PC-3 (cell line): ENCODE data around the gene CLDND1. TPM values are rescaled to one million over a fixed set of nuclear protein-coding genes. Genes with fewer than 3 reads are reported as not detected.

Experiments
- ATAC-seq: fragments of 200-7000 bp; cut with Tn5 transposase; 2 replicates; pipeline ENCODE4 v1.9.1; 2020; ENCODE audit warnings: mild to moderate bottlenecking, moderate library complexity
- BruUV-seq: library from RNA; stranded (reverse); fragments of 400-500 nt; replicated peaks from 2 replicates; lab custom pipeline; 2021; lab: Mats Ljungman, UMichigan
- CTCF ChIA-PET: fragments of 300-600 bp; sonication (Branson Sonifier 250); formaldehyde crosslinking; loops from one replicate; lab custom pipeline; 2022; ENCODE audit warnings: antibody characterized with exemption; lab: Charles Lee
- POLR2A ChIA-PET: fragments of 300-600 bp; sonication (Branson Sonifier 250); formaldehyde crosslinking; loops from one replicate; lab custom pipeline; 2022; ENCODE audit warnings: antibody characterized with exemption; ENCODE audit not compliant: unreplicated experiment; lab: Charles Lee
- DNase-seq: peaks from one replicate; pipeline ENCODE4 v3.0.0-alpha.2; 2015
- H2AFZ ChIP-seq: fragments of 300-600 bp; sonication (generic); 2 replicates; pipeline ENCODE4 v1.6.0; 2016; ENCODE audit warnings: antibody characterized with exemption, low read length
- H3F3A ChIP-seq: fragments of 300-600 bp; sonication (generic); one replicate; pipeline ENCODE4 v1.6.0; 2017; ENCODE audit warnings: antibody characterized with exemption, low read length, control low read depth, mild to moderate bottlenecking; ENCODE audit not compliant: unreplicated experiment
- H3K27ac ChIP-seq: fragments of 300-600 bp; sonication (generic); 2 replicates; pipeline ENCODE4 v1.5.1; 2016; ENCODE audit warnings: mild to moderate bottlenecking, low read length
- H3K27me3 ChIP-seq: fragments of 300-600 bp; sonication (generic); 2 replicates; pipeline ENCODE4 v1.6.1; 2016; ENCODE audit warnings: low read length, mixed read lengths
- H3K36me3 ChIP-seq: fragments of 300-600 bp; sonication (generic); 2 replicates; pipeline ENCODE4 v1.6.1; 2016; ENCODE audit warnings: low read depth, mixed run types, low read length, mixed read lengths
- H3K4me1 ChIP-seq: fragments of 300-600 bp; sonication (generic); 2 replicates; pipeline ENCODE4 v1.5.1; 2016; ENCODE audit warnings: low read length; ENCODE audit not compliant: insufficient read depth
- H3K4me2 ChIP-seq: fragments of 300-600 bp; sonication (generic); 2 replicates; pipeline ENCODE4 v1.6.0; 2016; ENCODE audit warnings: low read length
- H3K4me3 ChIP-seq: fragments of 300-600 bp; sonication (generic); 2 replicates; pipeline ENCODE4 v1.5.1; 2016; ENCODE audit warnings: mild to moderate bottlenecking, low read length, mixed read lengths
- H3K79me2 ChIP-seq: fragments of 300-600 bp; sonication (generic); 2 replicates; pipeline ENCODE4 v1.6.1; 2017; ENCODE audit warnings: low read length, mixed read lengths
- H3K9ac ChIP-seq: fragments of 300-600 bp; sonication (generic); 2 replicates; pipeline ENCODE4 v1.6.0; 2016; ENCODE audit warnings: mild to moderate bottlenecking, low read length
- H3K9me2 ChIP-seq: fragments of 300-600 bp; sonication (generic); replicated peaks from 2 replicates; pipeline ENCODE4 v1.6.1; 2016; ENCODE audit warnings: mixed run types, low read length, mixed read lengths
- H3K9me3 ChIP-seq: fragments of 300-600 bp; sonication (generic); 2 replicates; pipeline ENCODE4 v1.6.1; 2016; ENCODE audit warnings: low read length, mixed read lengths
- H4K20me1 ChIP-seq: fragments of 300-600 bp; sonication (generic); 2 replicates; pipeline ENCODE4 v1.6.1; 2016; ENCODE audit warnings: low read length, mixed read lengths
- CTCF ChIP-seq: fragments of 300-600 bp; sonication (generic); conservative IDR thresholded peaks from 2 replicates; pipeline ENCODE4 v1.5.1; 2017; ENCODE audit warnings: antibody characterized with exemption, low read depth, mild to moderate bottlenecking, low read length
- EZH2 ChIP-seq: fragments of 300-600 bp; sonication (generic); IDR thresholded peaks from one replicate; pipeline ENCODE4 v1.6.1; 2017; ENCODE audit warnings: antibody characterized with exemption, mild to moderate bottlenecking, low read length; ENCODE audit not compliant: unreplicated experiment
- EZH2phosphoT487 ChIP-seq: fragments of 300-600 bp; sonication (generic); IDR thresholded peaks from 2 replicates; pipeline ENCODE4 v1.6.1; 2018; ENCODE audit warnings: mild to moderate bottlenecking, antibody characterized with exemption, low read length, borderline replicate concordance
- intact Hi-C: fragments of 100-400 bp; cut with micrococcal nuclease; formaldehyde crosslinking; loops from 2 replicates; pipeline ENCODE4 v1.9.0; 2023
- total RNA-seq: library from RNA; depleted of rRNA; stranded (reverse); fragments of >200 nt; gene quantifications from 2 replicates; pipeline ENCODE4 v1.2.3, GENCODE V29; 2014

Gene CLDND1
- total RNA-seq, 1 experiment from 2014 or later, result 81.1 TPM

- peak overlapping the region; percentile 81 for H3K27ac ChIP-seq
- H3K9ac ChIP-seq, result peak overlapping the region; percentile 68
- DNase-seq (no peak), ATAC-seq (no peak)
- no peaks in the 10 kb centered on the region for H3K9me2 ChIP-seq
- no peak overlapping the region for H3K4me3 ChIP-seq
- H3K9me3 ChIP-seq, result no peaks in the 10 kb centered on the region
- ChIA-PET CTCF (interaction anchor here (0.6 kb wide), 2 partner anchors 18 to 21 kb away, joined by 3 to 6 read pairs; no protein-coding TSS in a partner anchor), POLR2A (interaction anchor here (0.7 kb wide), 1 partner anchor 13 kb away, joined by 8 read pairs; no protein-coding TSS in a partner anchor)
- no peaks in the 10 kb centered on the region for H3K36me3 ChIP-seq
- no TSS peak for BruUV-seq
- no peaks in the 10 kb centered on the region for H3K79me2 ChIP-seq
- intact Hi-C loops, result loop anchor here (1.0 to 2.0 kb wide), 2 partner anchors 43 to 53 kb away; partner anchors contain the start of gene CLDND1
- peak overlapping the region; percentile 40 for H3K4me2 ChIP-seq
- H4K20me1 ChIP-seq, result no peaks in the 10 kb centered on the region
- H3K27me3 ChIP-seq, result no peaks in the 10 kb centered on the region
- H3K4me1 ChIP-seq, result peaks cover 50% of the 10 kb centered on the region
- H3F3A ChIP-seq, result no peaks in the 10 kb centered on the region
- TF ChIP-seq EZH2phosphoT487, result no peak
- no peak for TF ChIP-seq EZH2
- no peak overlapping the region for H2AFZ ChIP-seq
Measured at GRCh38 chr3:98565843-98566242, 43.1 kb upstream of the CLDND1 start.

GRCh38 chr3:98565237-98565643, 42.5 kb upstream of the CLDND1 start:
- Histone ChIP-seq H4K20me1 (no peaks in the 10 kb centered on the region), H3K36me3 (no peaks in the 10 kb centered on the region), H3K9me2 (no peaks in the 10 kb centered on the region), H3K4me1 (peaks cover 50% of the 10 kb centered on the region), H3K27ac (peak overlapping the region; percentile 81), H3K79me2 (no peaks in the 10 kb centered on the region), H3K27me3 (no peaks in the 10 kb centered on the region), H3K4me2 (peak overlapping the region; percentile 40), H3F3A (no peaks in the 10 kb centered on the region), H3K9me3 (no peaks in the 10 kb centered on the region), H3K9ac (peak overlapping the region; percentile 68), H2AFZ (no peak overlapping the region), H3K4me3 (no peak overlapping the region)
- ChIA-PET POLR2A (interaction anchor here (0.6 kb wide), 1 partner anchor 44 kb away, joined by 4 read pairs; no protein-coding TSS in a partner anchor), CTCF (no interaction called here)
- intact Hi-C loops, result loop anchor here (1.0 to 2.0 kb wide), 2 partner anchors 42 to 52 kb away; partner anchors contain the start of gene CLDND1
- no peak for TF ChIP-seq CTCF
- TF ChIP-seq EZH2phosphoT487, result no peak
- peak; percentile 86 for ATAC-seq
- no TSS peak for BruUV-seq
- peak; percentile 84 for DNase-seq

GRCh38 chr3:98564282-98565005, 41.7 kb upstream of the CLDND1 start:
- Histone ChIP-seq H3K27ac (peak overlapping the region; percentile 62), H3K4me1 (peaks cover 50% of the 10 kb centered on the region), H4K20me1 (no peaks in the 10 kb centered on the region), H3F3A (no peaks in the 10 kb centered on the region), H3K4me2 (peak overlapping the region; percentile 40), H3K36me3 (no peaks in the 10 kb centered on the region), H3K9ac (peak overlapping the region; percentile 44), H3K9me2 (no peaks in the 10 kb centered on the region), H2AFZ (no peak overlapping the region), H3K79me2 (no peaks in the 10 kb centered on the region), H3K27me3 (no peaks in the 10 kb centered on the region), H3K4me3 (no peak overlapping the region), H3K9me3 (no peaks in the 10 kb centered on the region)
- no peak for TF ChIP-seq EZH2phosphoT487
- TF ChIP-seq CTCF, result no peak
- no peak for TF ChIP-seq EZH2
- no TSS peak for BruUV-seq
- ChIA-PET POLR2A (interaction anchor here (0.6 kb wide), 1 partner anchor 43 kb away, joined by 4 read pairs; no protein-coding TSS in a partner anchor), CTCF (no interaction called here)
- DNase-seq (no peak), ATAC-seq (no peak)
- intact Hi-C loops, result loop anchor here (1.0 to 2.0 kb wide), 2 partner anchors 42 to 51 kb away; partner anchors contain the start of gene CLDND1
